ENCODE data around the gene MCOLN2.
A peak's percentile ranks its signal among the peaks of the same experiment; 100 is the strongest.
"Not testable (repeated sequence)": the region's sequence is repeated elsewhere in the genome, so short reads cannot be mapped to it uniquely, and the experiment has no call there.

The MCOLN2 gene

DNA sequence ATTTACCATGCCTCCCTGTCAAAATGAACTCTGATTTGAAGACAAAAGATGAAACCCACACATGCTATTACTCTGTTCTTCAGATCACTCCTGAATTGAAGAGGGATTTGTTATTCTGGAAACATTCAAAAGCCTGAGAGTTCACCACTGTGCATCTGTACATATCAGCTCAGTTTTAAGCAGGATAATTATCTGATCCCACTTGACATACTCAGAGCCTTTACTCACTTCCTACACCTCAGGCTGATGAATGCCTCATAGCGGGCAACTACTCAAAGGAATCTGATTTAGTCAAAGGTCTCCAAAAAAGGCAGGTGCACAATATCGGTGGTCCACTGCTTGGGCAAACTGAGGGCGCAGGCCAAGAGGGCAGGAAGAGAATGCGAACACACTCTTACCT is 56.4 kb downstream of the MCOLN2 start:
- no peak for DNase-seq (ENCODE audit: low spot score)

DNA sequence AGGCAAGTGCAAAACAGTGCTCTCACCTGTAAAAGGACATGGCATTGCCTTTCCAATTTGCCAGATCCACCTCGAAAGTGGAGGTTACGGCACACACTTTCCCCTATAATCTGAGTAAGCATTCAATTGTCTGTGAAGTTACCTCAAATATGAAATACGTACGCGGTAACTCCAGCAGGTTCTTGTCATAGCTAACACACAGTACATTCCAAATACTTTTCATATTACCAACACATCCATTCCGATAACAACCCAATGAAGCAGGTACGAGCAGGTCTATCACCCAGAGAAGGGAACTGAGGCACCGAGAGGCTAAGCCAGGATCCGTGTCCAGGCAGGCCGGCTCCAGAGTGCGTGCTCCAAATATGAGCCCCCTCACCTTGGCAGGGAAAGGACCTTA is 57.2 kb downstream of the MCOLN2 start:
- DNase-seq (ENCODE audit: low spot score), result no peak

DNA sequence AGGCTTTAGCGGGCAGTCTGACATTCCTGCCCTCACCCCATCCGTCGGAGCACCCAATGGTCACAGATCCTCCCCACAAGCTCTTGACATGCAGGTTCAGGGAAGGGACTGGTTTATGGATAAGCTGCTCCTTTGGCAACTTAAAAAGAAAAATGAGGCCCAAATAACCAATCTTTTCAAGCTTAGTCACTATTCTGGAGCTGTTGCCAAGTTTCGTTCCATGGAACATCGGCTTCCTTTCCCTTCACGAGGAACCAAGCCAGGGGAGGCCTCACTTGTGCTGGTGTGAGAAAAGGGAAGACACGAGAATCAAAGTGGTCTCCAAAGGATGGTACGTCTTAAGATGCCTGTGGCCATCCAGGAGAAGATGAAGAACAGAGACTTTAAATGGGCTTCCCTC is 57.8 kb downstream of the MCOLN2 start:
- peak; percentile 14 for DNase-seq (ENCODE audit: low spot score)

DNA sequence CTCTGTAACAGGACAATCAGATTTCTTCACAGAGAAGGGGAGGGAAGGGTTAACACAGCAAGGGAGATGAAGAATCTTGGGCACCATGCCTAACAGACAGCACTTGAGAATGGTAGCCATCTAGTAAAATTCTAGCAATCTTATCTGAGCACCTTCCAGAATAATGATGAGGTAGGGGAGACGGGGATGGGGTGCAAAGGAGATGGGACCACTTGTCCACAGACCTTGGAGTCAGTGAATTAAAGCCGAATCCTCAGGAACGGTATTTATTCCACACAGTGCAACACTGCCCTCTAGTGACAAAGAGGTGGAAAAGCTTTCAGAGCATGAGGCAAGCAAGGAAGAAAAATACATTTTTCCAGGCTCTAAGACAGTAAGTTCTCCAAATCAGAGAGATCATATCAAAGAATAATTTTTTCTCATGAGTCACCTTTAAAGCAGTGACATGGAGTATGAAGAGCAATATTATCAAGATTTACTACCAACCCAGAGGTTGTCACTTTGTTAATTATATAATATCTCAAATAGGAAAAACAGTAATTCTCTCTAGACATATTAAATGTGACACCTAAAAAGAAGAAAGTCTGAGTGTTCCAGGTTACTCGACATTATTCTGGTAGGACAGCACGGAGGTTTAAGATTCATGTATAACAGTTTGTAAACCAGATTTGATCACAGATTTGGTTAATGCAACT is 60.6 kb downstream of the MCOLN2 start:
- peak; percentile 54 for DNase-seq (ENCODE audit: low spot score)

DNA sequence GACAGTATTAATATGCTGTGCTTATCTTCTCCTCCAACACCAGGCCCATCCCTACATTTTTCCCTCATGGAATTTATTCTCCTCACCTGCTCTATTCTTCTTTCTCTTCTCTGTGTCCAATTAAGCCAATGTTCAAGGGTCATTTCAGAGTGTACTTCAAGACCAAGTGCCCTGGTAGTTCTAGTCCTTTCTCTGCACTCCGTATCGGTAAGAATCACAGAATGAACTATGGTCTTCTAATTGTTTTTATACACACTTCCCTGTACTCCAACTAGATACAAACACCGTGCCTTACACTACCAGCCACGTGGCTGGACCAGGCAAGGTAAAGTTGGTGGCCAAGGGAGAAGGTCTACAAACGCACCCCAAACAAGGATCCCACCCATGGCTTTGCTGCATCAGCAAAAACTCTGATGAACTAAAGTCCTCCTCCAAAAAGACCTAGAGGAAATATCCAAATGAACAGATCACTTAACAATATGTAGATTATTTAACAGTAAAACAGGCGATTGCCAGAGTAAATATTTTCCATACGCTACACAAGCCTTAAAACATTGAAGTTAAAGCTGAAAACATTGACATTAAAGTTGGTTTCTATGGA is 63.8 kb downstream of the MCOLN2 start:
- no peak for DNase-seq (ENCODE audit: low spot score)

DNA sequence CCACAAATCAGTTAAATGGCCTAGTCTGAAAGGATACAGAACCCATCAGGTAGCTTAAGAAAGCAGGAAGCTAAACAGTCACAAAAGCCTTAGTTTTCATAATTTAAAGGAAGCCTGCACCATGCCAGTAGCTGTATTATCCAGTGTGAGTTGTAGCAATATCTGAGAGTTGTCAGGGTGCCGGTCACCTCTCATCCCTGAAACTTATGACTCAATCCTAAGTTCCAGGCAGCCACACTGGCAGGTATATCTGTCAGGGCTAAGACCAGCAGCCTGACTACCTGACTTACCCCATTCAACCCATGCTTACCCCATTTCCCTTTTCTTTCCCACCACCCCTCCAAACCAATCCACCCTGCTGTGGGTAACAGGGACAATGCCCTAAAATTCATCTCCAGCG is 66.1 kb downstream of the MCOLN2 start:
- no peak for DNase-seq (ENCODE audit: low spot score)

DNA sequence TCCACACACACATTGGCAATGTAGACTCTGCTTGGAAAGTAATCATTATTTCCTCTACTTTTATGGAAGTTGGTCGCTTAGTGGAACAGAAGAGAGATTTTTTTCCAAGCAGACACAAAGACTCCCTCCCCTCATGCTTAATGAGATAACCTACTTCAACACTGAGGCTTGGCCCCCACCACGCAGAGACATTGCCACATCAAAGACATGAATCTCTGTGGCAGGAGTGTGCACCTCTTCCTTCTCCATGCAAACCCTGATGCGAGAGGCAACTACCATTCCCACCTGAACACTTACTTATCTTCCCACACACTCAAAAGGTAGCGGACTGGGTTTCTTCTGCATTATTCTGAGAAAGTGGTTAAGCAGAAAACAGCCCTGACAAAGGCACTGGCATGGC is 66.6 kb downstream of the MCOLN2 start:
- DNase-seq (ENCODE audit: low spot score), result no peak

DNA sequence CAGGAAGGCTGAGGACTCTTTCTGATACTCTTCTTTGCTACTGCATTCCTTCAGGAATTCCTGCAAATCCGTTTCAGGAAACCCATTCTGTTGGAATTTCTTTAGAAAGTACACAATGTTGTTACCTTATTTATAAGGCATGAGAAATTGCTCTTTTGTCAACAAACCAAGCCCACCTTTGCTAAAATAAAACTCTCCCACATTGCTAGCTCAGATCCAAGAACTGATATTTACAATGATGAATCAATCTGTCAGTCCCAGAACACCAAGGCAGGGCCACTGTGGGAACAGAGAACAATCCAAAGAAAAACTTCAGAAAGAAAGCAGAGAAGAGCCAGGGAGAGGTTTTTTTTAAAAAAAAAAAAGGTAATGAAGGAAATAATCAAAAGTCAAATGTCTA is 67.3 kb downstream of the MCOLN2 start:
- DNase-seq (ENCODE audit: low spot score), result no peak

DNA sequence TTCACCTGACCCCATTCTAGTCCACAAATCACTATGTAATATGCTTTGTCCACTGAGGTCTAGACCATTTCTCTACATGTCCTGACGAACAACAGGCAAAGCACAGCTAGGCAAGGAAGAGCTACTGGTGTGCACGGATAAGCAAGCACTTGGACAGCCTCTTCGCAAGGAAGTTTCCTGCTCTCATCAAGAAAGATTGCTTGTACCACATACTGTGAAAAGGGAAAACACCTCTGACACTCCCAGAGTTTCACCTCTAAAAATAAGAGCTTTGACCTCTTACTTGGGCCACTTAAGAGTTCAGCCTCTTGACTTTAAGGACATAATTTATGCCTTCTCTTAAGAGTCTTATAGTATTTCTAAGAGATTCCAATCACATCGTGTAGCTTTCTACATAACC is 67.9 kb downstream of the MCOLN2 start:
- DNase-seq (ENCODE audit: low spot score), result no peak

DNA sequence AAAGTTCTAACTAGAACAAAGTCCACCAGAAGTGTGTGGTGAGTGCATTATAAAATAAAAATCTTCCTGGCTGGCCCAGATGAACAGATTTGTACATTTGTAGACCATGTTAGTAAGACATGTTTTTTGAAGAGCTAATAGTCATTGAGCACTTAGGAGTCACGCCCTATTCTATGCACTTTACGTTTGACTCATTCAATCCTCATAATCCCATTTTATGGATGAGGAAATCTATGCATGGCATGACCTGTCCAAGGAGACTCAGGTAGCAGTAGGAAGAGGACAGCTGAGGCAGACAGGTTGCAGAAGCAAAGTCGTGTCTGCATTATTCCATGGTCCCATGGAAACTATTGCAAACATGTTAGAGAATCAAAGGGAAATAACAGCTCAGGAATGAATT is 73.6 kb downstream of the MCOLN2 start:
- DNase-seq (ENCODE audit: low spot score), result no peak

DNA sequence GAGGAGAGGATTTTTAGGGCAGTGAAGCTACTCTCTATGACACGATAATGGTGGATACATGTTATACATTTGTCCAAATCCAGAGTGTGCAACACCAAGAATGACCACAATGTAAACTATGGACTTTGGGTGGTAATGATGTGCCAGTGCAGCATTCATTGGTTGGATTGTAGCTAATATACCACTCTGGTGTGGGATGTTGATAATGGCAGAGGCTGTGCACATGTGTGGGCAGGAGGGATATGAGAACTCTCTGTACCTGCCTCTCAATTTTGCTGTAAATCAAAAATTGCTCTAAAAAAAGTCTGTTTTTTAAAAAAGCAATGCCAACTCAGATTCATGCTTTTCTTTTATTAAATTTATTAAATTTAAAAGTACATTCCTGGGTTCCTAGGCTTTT is 76.8 kb downstream of the MCOLN2 start:
- DNase-seq (ENCODE audit: low spot score), result no peak

DNA sequence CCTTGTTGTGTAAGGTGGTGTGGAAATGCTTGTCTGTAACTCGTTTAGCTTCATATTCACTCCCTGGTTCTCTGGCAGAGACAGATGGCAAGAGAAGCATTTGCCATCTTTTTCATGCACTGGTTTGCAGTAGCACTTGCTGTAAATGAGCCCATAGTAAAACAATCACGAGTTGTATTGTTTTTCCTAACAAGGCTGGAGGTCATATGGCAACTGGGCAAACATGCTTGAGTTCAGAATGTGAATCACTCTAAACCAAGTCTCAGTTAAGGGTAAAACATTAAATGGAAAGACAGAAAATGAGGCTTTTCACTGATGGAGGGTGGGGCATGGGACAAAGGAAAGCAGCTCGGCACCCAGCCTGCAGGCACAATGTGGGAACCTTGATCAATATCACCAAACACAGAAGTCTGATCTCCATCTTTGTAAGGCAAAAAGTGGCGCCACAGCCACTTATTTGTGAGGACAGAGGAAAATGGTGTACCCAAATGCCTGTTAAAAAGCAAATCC is 77.4 kb downstream of the MCOLN2 start:
- DNase-seq (ENCODE audit: low spot score), result no peak

DNA sequence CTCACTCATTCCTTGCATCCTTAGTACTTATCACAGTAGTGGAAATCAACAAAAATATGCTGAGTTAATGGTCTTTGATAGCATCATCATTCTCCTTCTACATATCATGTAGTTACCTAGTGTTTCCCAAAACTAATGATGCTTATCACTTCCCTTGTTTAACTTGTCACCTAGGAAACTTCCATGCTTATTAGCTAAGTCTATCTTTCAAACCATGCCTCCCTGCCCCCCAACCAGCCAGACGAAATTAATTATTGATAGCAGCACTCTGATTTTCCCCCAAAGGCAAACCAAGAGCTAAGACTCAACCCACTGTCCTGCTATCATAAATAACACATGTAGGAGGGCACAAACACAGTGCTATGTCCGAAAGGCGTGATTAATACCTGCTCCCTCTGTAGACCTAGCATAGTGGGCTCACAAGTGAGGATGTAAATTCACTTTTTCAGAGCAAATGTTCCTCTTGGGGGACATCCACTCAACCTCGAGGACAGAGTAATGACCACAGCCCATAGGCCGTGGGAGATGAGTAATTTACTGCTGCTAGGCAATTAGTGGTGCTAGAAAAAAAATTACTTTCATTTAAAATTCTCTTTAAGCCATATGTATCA is 78.1 kb downstream of the MCOLN2 start:
- no peak for DNase-seq (ENCODE audit: low spot score)

DNA sequence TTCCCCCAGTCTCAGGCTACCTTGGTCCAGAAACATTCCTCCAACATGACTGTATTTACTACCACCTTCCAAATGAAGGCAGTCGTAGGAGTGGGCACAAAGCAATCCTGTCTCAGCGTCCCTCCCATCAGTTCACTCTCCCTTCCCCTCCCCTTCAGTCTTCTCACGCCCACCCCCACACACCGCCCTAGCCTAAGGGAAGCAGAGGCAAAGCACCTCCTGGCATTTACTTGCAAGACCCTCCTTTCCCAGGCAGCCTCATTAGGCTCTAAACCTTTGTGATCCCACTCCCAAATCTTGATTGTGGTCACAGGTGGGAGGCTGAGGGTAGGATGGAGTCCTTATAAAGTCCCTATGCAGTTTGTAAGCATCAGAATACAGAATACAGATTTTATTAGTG is 80.0 kb downstream of the MCOLN2 start:
- no peak for DNase-seq (ENCODE audit: low spot score)

DNA sequence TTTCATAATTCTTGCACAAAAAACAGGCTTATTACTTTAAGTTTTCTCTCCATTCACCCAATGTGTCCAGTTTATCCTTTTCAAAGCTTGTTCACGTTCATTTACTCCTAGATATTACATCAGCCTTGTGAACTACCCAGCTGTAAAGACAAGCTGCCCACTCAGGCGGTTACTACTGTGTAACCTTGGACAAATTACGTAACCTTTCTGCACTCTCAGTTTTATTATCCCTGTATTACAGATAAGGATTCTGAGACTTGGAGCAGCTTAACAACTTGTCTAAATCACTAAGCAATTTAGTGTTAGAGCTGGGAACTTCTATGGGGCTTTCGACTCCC is 83.4 kb downstream of the MCOLN2 start:
- DNase-seq (ENCODE audit: low spot score), result no peak

DNA sequence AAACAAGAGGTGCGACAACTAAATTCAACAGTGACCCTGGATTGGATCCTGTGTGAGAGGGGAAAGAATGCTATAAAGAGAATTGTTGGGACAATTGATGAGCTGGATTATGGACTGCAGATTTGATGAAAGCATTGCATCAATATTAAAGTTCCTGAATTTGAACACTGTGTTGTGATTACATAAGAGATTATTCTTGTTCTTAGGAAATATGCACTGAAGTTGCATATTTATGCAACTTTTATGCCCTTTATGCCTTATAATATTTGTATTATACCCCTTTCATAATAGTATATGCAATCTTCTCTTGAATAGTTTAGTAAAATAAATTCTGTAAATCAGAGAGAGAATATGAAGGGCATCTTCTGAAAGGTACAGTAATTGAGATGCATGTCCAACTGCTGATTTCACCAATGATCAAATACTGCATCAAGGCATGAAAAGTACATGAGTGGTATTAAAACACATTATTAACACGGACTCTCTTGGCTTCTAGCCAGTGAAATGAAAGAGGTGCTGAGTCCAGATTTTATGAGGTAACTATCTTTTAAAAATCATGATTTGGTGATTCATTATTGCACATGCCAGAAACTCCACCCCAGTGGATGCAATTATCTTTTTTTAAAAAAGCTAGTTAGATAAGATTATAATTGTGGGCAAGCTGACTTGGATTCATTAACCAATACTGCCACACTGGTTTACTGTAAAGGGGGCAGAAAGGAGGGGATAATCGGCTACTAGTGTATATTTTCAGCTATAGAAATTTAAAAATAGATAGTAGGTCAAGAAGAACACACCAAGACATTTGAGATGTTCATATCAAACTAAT is 84.0 kb downstream of the MCOLN2 start:
- no peak for DNase-seq (ENCODE audit: low spot score)

DNA sequence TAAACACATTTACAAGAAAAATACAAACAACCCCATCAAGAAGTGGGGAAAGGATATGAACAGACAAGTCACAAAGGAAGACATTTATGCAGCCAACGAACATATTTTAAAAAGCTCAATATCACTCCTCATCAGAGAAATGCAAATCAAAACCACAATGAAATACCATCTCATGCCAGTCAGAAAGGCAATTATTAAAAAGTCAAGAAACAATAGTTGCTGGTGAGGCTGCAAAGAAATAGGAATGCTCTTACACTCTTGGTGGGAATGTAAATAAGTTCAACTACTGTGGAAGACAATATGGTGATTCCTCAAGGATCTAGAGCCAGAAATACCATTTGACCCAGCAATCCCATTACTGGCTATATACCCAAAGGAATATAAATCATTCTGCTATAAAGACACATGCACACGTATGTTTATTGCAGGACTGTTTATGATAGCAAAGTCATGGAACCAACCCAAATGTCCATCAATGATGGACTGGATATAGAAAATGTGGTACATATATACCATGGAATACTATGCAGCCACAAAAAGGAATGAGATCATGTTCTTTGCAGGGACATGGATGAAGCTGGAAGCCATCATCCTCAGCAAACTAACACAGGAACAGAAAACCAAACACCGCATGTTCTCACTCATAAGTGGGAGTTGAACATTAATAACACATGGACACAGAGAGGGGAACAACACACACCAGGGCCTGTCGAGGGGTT is 88.0 kb downstream of the MCOLN2 start:
- not testable (repeated sequence) for DNase-seq (ENCODE audit: low spot score)

DNA sequence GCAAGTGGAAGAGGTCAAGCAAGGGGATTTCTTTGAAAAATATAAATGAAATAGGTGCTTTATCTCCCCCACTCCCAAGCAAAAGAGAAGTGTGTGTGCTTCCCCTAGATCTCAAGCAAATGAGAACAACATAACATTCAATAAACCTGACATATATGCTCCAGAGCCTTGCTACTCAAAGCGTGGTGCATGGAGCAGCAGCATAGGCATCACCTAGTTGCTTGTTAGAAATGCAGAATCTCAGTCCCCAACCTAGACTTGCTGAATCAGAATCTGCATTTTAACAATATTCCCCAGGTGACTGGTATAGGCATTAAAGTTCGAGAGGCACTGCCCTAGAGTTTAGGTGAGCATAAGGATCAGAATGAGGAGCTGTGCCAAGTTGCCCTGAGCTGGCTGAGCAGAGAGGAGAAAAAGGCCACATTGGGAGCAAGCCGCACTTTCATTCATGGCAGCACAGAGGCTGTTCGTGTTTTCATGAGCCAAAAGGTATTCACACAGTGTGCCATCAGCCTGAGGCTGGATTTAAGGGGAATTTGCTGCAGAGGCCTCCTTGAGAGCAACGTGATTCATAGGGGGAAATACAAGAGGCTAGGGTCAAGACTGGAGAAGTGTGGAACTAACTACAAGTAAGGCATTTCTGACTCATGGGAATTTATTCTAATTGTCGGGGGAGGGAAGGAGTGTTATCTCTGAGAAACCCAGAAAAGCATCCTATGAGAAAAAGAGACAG is 89.7 kb downstream of the MCOLN2 start:
- no peak for DNase-seq (ENCODE audit: low spot score)

DNA sequence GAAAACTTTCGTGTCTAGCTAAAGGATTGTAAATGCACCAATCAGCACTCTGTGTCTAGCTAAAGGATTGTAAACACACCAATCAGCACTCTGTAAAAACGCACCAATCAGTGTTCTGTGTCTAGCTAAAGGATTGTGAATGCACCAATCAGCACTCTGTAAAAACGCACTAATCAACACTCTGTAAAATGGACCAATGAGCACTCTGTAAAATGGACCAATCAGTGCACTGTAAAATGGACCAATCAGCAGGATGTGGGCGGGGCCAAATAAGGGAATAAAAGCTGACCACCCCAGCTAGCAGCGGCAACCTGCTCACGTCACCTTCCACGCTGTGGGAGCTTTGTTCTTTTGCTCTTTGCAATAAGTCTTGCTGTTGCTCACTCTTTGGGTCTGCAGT is 94.2 kb downstream of the MCOLN2 start:
- not testable (repeated sequence) for DNase-seq (ENCODE audit: low spot score)

DNA sequence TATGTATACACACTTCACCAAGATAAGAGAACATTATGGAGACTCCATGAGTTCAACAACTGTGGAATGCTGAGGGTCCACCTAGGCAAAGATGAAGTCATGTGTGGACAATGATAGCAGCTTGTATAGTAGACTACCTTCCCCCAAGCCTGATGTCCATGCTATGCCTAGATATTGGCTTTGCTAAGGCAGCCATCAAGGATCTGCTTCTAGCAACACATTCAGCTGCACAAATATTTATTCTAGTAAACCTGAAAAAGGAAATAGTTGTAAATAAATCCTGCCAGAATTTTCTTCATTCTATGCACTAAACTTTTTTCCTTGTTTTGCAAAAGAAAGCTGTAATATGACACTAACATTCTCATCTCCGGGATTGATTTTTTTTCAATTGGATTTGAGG is 96.9 kb downstream of the MCOLN2 start:
- DNase-seq (ENCODE audit: low spot score), result no peak

DNA sequence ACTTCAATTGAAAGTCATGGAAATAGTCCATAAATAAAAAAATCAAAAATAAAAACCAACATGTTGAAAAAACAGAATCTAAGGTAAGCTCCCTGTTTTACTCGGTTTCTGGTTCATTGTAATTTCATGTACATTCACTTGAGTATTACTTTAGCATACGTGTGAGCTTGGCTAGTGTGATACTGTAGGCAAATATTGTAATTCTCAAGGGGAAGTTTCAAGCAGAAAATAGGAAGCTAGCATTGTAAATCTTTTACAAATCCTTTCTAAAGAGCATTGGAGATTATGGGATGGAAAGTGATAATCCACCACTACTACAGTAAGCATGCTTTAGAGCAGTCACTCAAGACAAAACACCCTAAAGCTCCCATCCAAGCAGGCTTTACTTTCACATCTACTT is 100.6 kb downstream of the MCOLN2 start:
- no peak for DNase-seq (ENCODE audit: low spot score)

Data from hepatic stellate cell (primary cell).